ENCODE measurements around the gene RETREG2.

- TF ChIP-seq CTCF (IDR thresholded peaks at IDR 0.05), result no peak
- no peak for TF ChIP-seq POLR2A (IDR thresholded peaks at IDR 0.05)
Observed at GRCh38 chr2:219199470-219200211, 21.6 kb downstream of the RETREG2 start.

All from heart left ventricle (tissue), 13 donors.